ENCODE results near the gene TM9SF4.

DNA sequence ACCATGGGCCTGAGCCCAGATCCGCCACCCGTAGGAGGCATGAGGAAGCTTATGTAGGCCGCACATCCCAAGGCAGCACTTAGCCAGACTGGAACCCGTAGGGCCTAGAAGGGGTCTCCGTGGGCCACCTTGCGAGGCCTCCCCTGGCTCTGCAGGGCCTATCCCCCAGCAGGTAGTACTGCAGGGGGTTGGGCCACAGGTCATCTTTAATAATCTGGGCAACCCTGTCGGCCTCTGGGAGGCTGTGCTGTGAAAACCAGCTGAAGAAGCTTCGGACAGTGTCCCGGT, 79.6 kb downstream of the TM9SF4 start:
- TF ChIP-seq EZH2phosphoT487 (IDR thresholded peaks at IDR 0.05; ENCODE audit: insufficient read depth, low read depth) (no peak), EZH2 (IDR thresholded peaks at IDR 0.05; ENCODE audit: insufficient read depth, poor library complexity, severe bottlenecking) (no peak)
